Liver (tissue), 9 donors: ENCODE results near the gene BIK. TPM values are rescaled to one million over a fixed set of nuclear protein-coding genes. Genes with fewer than 3 reads are reported as not detected.

Experiments
- DNase-seq: peaks from one replicate; pipeline ENCODE4 v3.0.0-alpha.2; 2017; ENCODE audit warnings: low spot score
- H3K27ac ChIP-seq, 2 donors: one replicate each; pipeline ENCODE4 v1.7.0; 2013; ENCODE audit warnings: inconsistent platforms in 2 of 2, low read length in 2 of 2, control low read depth in 1 of 2, low read depth in 1 of 2, mild to moderate bottlenecking in 1 of 2
- H3K27me3 ChIP-seq, 4 donors: one replicate each; pipeline versions ENCODE4 v1.6.1 to v1.7.0; 2013; ENCODE audit warnings: low read length in 3 of 4, inconsistent platforms in 1 of 4, mild to moderate bottlenecking in 1 of 4, moderate library complexity in 1 of 4; ENCODE audit not compliant: control insufficient read depth in 4 of 4, insufficient read depth in 4 of 4
- H3K36me3 ChIP-seq, 4 donors: one replicate each; pipeline versions ENCODE4 v1.6.1 to v1.7.0; 2013; ENCODE audit warnings: low read length in 3 of 4, mild to moderate bottlenecking in 3 of 4, low read depth in 1 of 4, moderate library complexity in 1 of 4; ENCODE audit not compliant: control insufficient read depth in 4 of 4, insufficient read depth in 3 of 4
- H3K4me1 ChIP-seq, 4 donors: one replicate each; pipeline versions ENCODE4 v1.6.1 to v1.7.0; 2013; ENCODE audit warnings: low read length in 3 of 4, mild to moderate bottlenecking in 3 of 4, moderate library complexity in 1 of 4; ENCODE audit not compliant: control insufficient read depth in 4 of 4, insufficient read depth in 4 of 4
- H3K4me3 ChIP-seq, 3 donors: one replicate each; pipeline versions ENCODE4 v1.6.1 to v1.7.0; 2013; ENCODE audit warnings: low read length in 3 of 3, control low read depth in 1 of 3, low read depth in 1 of 3, mild to moderate bottlenecking in 1 of 3
- H3K9ac ChIP-seq, 2 donors: one replicate each; pipeline ENCODE4 v1.7.0; 2013; ENCODE audit warnings: low read length in 2 of 2, mild to moderate bottlenecking in 2 of 2, moderate library complexity in 2 of 2, control low read depth in 1 of 2, low read depth in 1 of 2
- H3K9me3 ChIP-seq, 4 donors: one replicate each; pipeline versions ENCODE4 v1.6.1 to v1.7.0; 2013; ENCODE audit warnings: low read length in 3 of 4; ENCODE audit not compliant: control insufficient read depth in 4 of 4
- ATF3 ChIP-seq: IDR thresholded peaks from 2 replicates; pipeline ENCODE4 v1.6.1; 2016; ENCODE audit warnings: antibody characterized with exemption
- CTCF ChIP-seq: fragments of 150-350 bp; IDR thresholded peaks from 2 replicates; pipeline ENCODE4 v1.5.1; 2017; ENCODE audit warnings: improper control_type of control experiment, low read depth, low read length; ENCODE audit not compliant: missing input control
- EGR1 ChIP-seq, 2 donors: IDR thresholded peaks; 2 replicates each; pipeline ENCODE4 v1.6.1; 2016 to 2018; ENCODE audit warnings: antibody characterized with exemption in 2 of 2, low read depth in 2 of 2
- FOXA1 ChIP-seq: IDR thresholded peaks from 2 replicates; pipeline ENCODE4 v1.6.1; 2016; ENCODE audit warnings: antibody characterized with exemption
- FOXA2 ChIP-seq: IDR thresholded peaks from 2 replicates; pipeline ENCODE4 v1.6.1; 2016; ENCODE audit warnings: antibody characterized with exemption
- GABPA ChIP-seq, 2 donors: IDR thresholded peaks in 1 of 2; conservative IDR thresholded peaks in 1 of 2; 2 replicates each; pipeline ENCODE4 v1.6.1; 2016; ENCODE audit warnings: antibody characterized with exemption in 2 of 2, mild to moderate bottlenecking in 1 of 2, moderate library complexity in 1 of 2
- HNF4A ChIP-seq, 2 donors: conservative IDR thresholded peaks; 2 replicates each; pipeline ENCODE4 v1.6.1; 2016; ENCODE audit warnings: antibody characterized with exemption in 2 of 2, mild to moderate bottlenecking in 2 of 2
- HNF4G ChIP-seq: IDR thresholded peaks from 2 replicates; pipeline ENCODE4 v1.6.1; 2016; ENCODE audit warnings: antibody characterized with exemption
- JUND ChIP-seq, 2 donors: IDR thresholded peaks; 2 replicates each; pipeline ENCODE4 v1.6.1; 2016; ENCODE audit warnings: antibody characterized with exemption in 2 of 2
- MAX ChIP-seq: IDR thresholded peaks from 2 replicates; pipeline ENCODE4 v1.6.1; 2016; ENCODE audit warnings: antibody characterized with exemption
- NR2F2 ChIP-seq: IDR thresholded peaks from 2 replicates; pipeline ENCODE4 v1.6.1; 2016; ENCODE audit warnings: antibody characterized with exemption
- RAD21 ChIP-seq, 2 donors: IDR thresholded peaks; 2 replicates each; pipeline ENCODE4 v1.6.1; 2016; ENCODE audit warnings: antibody characterized with exemption in 2 of 2, mild to moderate bottlenecking in 2 of 2
- REST ChIP-seq: IDR thresholded peaks from 2 replicates; pipeline ENCODE4 v1.6.1; 2016; ENCODE audit warnings: antibody characterized with exemption, mild to moderate bottlenecking
- RXRA ChIP-seq, 2 donors: IDR thresholded peaks; 2 replicates each; pipeline ENCODE4 v1.6.1; 2017 to 2018; ENCODE audit warnings: antibody characterized with exemption in 2 of 2, mild to moderate bottlenecking in 1 of 2
- SP1 ChIP-seq: IDR thresholded peaks from 2 replicates; pipeline ENCODE4 v1.6.1; 2018; ENCODE audit warnings: antibody characterized with exemption, mild to moderate bottlenecking
- TAF1 ChIP-seq: conservative IDR thresholded peaks from 2 replicates; pipeline ENCODE4 v1.6.1; 2016; ENCODE audit warnings: antibody characterized with exemption, mild to moderate bottlenecking
- YY1 ChIP-seq: IDR thresholded peaks from 2 replicates; pipeline ENCODE4 v1.6.1; 2016; ENCODE audit warnings: antibody characterized with exemption, mild to moderate bottlenecking
- WGBS: extraction: QIAGEN DNeasy Blood & Tissue Kit; methylation state at CpG from one replicate; pipeline ENCODE4 v1.1.7; 2013; 5-methylcytosine and 5-hydroxymethylcytosine counted together
- polyA plus RNA-seq, 2 donors: library from polyadenylated mRNA; stranded (reverse) in 1 of 2; unstranded in 1 of 2; fragments of 200-250 nt in 1 of 2; fragments of >200 nt in 1 of 2; fragmentation: Nextera tagmentation in 1 of 2; extraction: Ambion mirVana in 1 of 2; gene quantifications; one replicate each; pipeline versions ENCODE4 v1.2.1 to v1.2.3, GENCODE V29; 2013 to 2015
- total RNA-seq, 2 donors: library from RNA; depleted of rRNA; stranded (reverse); fragments of >200 nt; gene quantifications; one replicate each; pipeline ENCODE4 v1.2.3, GENCODE V29; 2014
- TF ChIP-seq, protein P1 (sequence below): IDR thresholded peaks from 2 replicates; pipeline ENCODE4 v1.6.1; 2016; ENCODE audit warnings: antibody characterized with exemption
- donor health status: healthy.
- donor health status: healthy.
- donor health status: healthy.
- donor health status: healthy.
- donor health status: healthy.

BIK gene
- total and polyA plus RNA-seq, 4 donors: 0.23 to 0.89 (median 0.33) TPM; not detected in 1

GRCh38 chr22:43154887-43155536 is 44.5 kb downstream of the BIK start:
- TF ChIP-seq FOXA2: no peak
- TF ChIP-seq SP1: no peak
- no peak for TF ChIP-seq RAD21 (IDR thresholded peaks at IDR 0.05)
- no peak for TF ChIP-seq RXRA (IDR thresholded peaks at IDR 0.05)
- TF ChIP-seq FOXA1: no peak
- no peak for TF ChIP-seq TAF1
- no peak for TF ChIP-seq YY1
- TF ChIP-seq GABPA (IDR thresholded peaks at IDR 0.05 in 1 of 2, conservative IDR thresholded peaks at IDR 0.05 in 1 of 2): no peak
- no peak for TF ChIP-seq REST
- TF ChIP-seq ATF3: no peak
- TF ChIP-seq HNF4G: no peak
- no peak for TF ChIP-seq JUND (IDR thresholded peaks at IDR 0.05)
- TF ChIP-seq EGR1 (IDR thresholded peaks at IDR 0.05; ENCODE audit: low read depth in 2 of 2): no peak
- no peak for TF ChIP-seq MAX
- no peak for TF ChIP-seq HNF4A (conservative IDR thresholded peaks at IDR 0.05)
- TF ChIP-seq, protein P1, sequence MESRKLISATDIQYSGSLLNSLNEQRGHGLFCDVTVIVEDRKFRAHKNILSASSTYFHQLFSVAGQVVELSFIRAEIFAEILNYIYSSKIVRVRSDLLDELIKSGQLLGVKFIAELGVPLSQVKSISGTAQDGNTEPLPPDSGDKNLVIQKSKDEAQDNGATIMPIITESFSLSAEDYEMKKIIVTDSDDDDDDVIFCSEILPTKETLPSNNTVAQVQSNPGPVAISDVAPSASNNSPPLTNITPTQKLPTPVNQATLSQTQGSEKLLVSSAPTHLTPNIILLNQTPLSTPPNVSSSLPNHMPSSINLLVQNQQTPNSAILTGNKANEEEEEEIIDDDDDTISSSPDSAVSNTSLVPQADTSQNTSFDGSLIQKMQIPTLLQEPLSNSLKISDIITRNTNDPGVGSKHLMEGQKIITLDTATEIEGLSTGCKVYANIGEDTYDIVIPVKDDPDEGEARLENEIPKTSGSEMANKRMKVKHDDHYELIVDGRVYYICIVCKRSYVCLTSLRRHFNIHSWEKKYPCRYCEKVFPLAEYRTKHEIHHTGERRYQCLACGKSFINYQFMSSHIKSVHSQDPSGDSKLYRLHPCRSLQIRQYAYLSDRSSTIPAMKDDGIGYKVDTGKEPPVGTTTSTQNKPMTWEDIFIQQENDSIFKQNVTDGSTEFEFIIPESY: no peak
- WGBS: 86% methylated on average over 27 of the region's 27 CpGs
- Histone ChIP-seq H3K9ac (no peak overlapping the region), H3K4me3 (no peak overlapping the region), H3K27me3 (no peaks in the 10 kb centered on the region), H3K27ac (no peak overlapping the region), H3K36me3 (no peaks in the 10 kb centered on the region), H3K4me1 (peaks cover 6 to 26% (median 15%) of the 10 kb centered on the region in 4 donors), H3K9me3 (no peaks in the 10 kb centered on the region)
- no peak for DNase-seq

- no peak overlapping the region for H3K27ac ChIP-seq
- 89% methylated on average over 5 of the region's 5 CpGs for WGBS
- H3K36me3 ChIP-seq: no peaks in the 10 kb centered on the region
- no peak overlapping the region for H3K4me3 ChIP-seq
- H3K9ac ChIP-seq: no peak overlapping the region
- no peaks in the 10 kb centered on the region for H3K27me3 ChIP-seq
- H3K4me1 ChIP-seq: peaks cover 6 to 24% (median 14%) of the 10 kb centered on the region in 4 donors
- no peaks in the 10 kb centered on the region for H3K9me3 ChIP-seq
- DNase-seq: no peak
- TF ChIP-seq RAD21 (IDR thresholded peaks at IDR 0.05) (no peak), GABPA (IDR thresholded peaks at IDR 0.05 in 1 of 2, conservative IDR thresholded peaks at IDR 0.05 in 1 of 2) (no peak), YY1 (no peak), JUND (IDR thresholded peaks at IDR 0.05) (no peak), RXRA (IDR thresholded peaks at IDR 0.05) (no peak), FOXA1 (no peak), SP1 (no peak), NR2F2 (no peak), HNF4G (no peak), ATF3 (no peak), CTCF (no peak), EGR1 (IDR thresholded peaks at IDR 0.05; ENCODE audit: low read depth in 2 of 2) (no peak), MAX (no peak), FOXA2 (no peak)
- TF ChIP-seq, protein P1: no peak
Measured at GRCh38 chr22:43155789-43156188, 45.2 kb downstream of the BIK start.
